Activated CD4-positive, CD25-positive, alpha-beta regulatory T cell treated with anti-CD3 and anti-CD28 coated beads, Interleukin-2, amount 50 U/mL, for 72 hours (primary cell): ENCODE results near the gene TMEM151B.
A peak's percentile ranks its signal among the peaks of the same experiment; 100 is the strongest.
"Not testable (repeated sequence)": the region's sequence is repeated elsewhere in the genome, so short reads cannot be mapped to it uniquely, and the experiment has no call there.

Experiments used
- DNase-seq: peaks from one replicate; pipeline ENCODE4 v3.0.0; 2021

Gene TMEM151B

GRCh38 chr6:44269921-44270525 is at the start of gene TMEM151B:
Gene TMEM151B (plus strand): TSS chr6:44270450. CDS start chr6:44270743, 293 bp downstream.
- no peak for DNase-seq

GRCh38 chr6:44220913-44221290 is 49.3 kb upstream of the TMEM151B start:
- no peak for DNase-seq

GRCh38 chr6:44221291-44221960 is 48.8 kb upstream of the TMEM151B start:
- DNase-seq = peak; percentile 73

GRCh38 chr6:44221961-44222335 is 48.3 kb upstream of the TMEM151B start:
- no peak for DNase-seq

GRCh38 chr6:44222486-44223318 is 47.5 kb upstream of the TMEM151B start:
- DNase-seq = no peak

- DNase-seq = peak; percentile 69
These were observed 46.8 kb upstream of the TMEM151B start, which contains the start of gene SLC29A1 for GRCh38 chr6:44223319-44224028. Gene SLC29A1 (plus strand): TSS chr6:44223595. CDS start chr6:44227314, 3,719 bp downstream.

GRCh38 chr6:44224029-44224964 is 46.0 kb upstream of the TMEM151B start:
- DNase-seq = no peak

GRCh38 chr6:44224965-44225305 is 45.3 kb upstream of the TMEM151B start:
- no peak for DNase-seq

- DNase-seq = no peak
These were observed 44.5 kb upstream of the TMEM151B start for GRCh38 chr6:44225579-44226325.

- no peak for DNase-seq
These were observed 43.7 kb upstream of the TMEM151B start for GRCh38 chr6:44226368-44227147.

GRCh38 chr6:44227148-44227793 is 43.0 kb upstream of the TMEM151B start:
- no peak for DNase-seq

GRCh38 chr6:44228031-44228430 is 42.2 kb upstream of the TMEM151B start:
- no peak for DNase-seq

GRCh38 chr6:44228433-44228832 is 41.8 kb upstream of the TMEM151B start:
- no peak for DNase-seq

GRCh38 chr6:44228836-44229235 is 41.4 kb upstream of the TMEM151B start:
- no peak for DNase-seq

- no peak for DNase-seq
These were observed 40.7 kb upstream of the TMEM151B start for GRCh38 chr6:44229376-44230033.

GRCh38 chr6:44230034-44230675 is 40.1 kb upstream of the TMEM151B start:
- DNase-seq = no peak

GRCh38 chr6:44231426-44231825 is 38.8 kb upstream of the TMEM151B start:
- DNase-seq = not testable (repeated sequence)

- DNase-seq = no peak
These were observed 37.3 kb upstream of the TMEM151B start for GRCh38 chr6:44232676-44233566.
